NCI-H524 treated with DMSO at 0.1 percent for 48 hours (cell line): ENCODE results near the gene MED22.
"Not testable (repeated sequence)": the region's sequence is repeated elsewhere in the genome, so short reads cannot be mapped to it uniquely, and the experiment has no call there.

Experiments
- DNase-seq: peaks from one replicate; lab custom pipeline; 2025; lab: John Stamatoyannopoulos, UW

Gene MED22

DNA sequence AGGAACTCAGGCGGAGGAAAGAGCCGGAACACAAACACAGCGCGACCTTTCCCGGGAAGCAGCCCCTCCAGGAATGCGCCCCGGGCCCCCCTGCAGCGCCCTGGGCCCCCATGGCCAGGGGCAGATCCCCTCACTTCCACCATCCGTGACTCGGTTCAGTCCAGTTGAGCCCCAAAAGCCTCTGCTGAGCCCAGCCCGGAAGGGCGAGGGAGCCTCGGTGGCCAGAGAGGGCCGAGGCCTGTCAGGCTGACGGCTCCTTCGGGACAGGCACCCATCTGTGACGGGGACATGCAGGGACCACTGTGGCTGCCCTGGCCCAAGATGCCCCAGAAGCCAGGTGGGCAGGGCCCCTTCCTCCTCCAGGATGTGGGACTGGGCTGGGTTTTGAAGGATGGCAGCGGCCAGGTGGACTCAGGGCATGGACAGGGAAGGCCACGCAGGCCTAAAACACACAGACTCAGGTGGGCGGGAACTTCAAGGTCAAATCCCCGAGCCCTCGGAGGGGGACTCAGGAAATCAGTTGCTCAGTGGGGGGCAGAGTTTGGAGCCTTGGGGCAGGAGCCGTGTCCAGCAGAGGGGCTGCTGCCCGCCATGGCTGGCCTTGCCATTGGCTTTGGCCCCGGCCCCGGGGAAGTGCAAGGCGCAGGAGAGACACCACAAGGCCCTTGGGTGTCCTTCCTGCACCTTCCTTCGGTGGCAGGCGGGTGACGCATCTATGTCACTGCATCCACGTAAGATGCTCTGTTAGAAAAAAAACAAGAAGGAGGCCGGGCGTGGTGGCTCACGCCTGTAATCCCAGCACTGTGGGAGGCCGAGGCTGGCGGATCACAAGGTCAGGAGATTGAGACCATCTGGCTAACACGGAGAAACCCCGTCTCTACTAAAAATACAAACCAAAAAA, 43.2 kb downstream of the MED22 start:
- no peak for DNase-seq

DNA sequence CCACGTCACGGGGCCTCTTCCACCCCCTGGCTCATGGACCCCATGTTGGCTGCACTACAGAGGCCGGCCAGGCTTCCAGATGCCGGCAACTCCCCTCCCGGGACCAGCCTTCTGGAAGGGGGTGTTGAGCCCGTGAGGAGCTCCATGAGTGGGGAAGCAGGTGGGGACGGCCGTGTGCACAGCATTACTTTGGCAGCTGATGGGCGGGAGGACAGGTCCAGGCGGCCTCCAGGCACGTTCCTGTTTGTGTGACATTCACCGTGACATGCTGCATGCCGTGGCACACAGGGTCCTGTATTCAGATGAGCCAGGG, 43.8 kb downstream of the MED22 start:
- no peak for DNase-seq

DNA sequence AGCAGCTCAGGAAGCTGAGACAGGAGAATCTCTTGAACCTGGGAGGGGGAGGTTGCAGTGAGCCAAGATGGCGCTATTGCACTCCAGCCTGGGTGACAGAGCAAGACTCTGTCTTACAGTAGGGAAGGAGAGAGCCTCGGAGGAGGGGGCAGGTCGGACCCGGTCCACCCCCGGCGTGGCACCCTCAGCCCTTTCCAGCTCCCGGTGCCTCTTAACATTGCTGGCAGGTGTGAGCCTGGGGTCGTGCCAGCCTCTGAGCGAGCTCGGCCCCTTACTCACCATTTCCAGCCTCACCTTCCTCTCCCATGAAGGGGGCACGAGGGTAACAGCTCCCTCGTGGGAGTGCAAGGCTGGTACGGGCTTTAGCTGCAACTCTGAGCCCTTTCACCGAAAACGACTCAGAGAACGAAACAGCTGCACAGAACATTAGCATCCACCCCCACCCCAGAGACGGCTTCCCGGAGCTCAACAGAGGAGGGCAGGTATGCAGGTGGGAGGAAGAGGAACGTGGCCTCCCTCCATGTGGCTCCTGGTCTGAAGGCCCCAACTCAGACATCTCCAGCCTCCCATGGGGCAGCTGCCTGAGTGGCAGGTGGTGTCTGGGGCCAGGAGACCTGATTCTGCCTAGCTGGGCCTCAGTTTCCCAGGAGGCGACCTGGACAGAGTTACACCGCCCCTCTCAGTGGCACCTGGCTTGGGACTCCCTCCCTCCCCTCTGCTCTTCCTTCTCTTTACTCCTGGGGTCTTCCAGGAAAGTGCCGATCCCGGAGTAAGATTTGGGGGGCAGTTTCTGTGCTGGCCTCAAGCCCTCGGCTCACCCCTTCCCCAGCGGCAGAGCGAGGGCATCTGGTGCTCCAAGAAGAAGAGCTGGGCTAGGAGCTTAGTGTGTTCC, 44.4 kb downstream of the MED22 start:
- no peak for DNase-seq

DNA sequence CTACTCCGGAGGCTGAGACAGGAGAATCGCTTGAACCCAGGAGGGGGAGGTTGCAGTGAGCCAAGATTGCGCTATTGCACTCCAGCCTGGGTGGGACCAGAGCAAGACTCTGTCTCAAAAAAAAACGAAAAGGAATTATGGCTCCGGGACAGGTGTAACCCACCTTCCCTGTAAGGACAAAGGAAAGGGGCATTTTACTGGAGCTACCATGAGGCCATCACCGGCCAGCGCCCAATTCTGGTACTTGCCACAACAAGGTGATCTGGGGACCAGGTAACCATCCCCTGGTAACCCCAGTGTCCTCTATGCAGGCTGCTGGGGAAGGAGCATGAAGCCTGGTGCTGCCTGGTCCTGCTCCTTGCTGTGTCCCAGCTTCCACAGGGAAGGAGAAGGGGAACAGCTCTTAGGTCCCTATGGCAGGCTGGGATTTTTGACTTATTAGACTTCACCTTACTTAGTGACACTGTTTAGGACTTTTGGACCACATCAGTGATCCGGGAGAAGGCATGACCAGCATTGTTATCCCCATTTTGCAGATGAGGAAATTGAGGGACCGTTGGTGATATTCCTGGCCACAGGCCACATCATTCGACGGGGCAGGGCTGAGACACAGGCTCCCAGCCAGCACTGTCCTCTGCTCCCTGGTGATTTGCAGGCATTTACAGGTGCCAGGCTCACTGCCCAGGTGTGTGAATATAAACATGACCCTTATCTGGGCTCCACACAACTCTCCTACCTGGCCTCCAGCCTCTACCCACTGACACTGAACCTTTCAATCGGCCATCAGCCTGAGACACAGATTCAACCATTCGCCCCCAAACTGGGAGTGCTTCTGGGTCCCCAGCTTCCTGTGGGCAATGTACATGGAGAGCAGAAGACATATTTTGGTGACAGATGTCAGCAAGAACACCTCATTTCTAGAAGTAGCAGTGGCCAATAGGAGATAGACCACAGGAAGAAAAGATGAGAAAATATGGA, 46.4 kb downstream of the MED22 start:
- no peak for DNase-seq

DNA sequence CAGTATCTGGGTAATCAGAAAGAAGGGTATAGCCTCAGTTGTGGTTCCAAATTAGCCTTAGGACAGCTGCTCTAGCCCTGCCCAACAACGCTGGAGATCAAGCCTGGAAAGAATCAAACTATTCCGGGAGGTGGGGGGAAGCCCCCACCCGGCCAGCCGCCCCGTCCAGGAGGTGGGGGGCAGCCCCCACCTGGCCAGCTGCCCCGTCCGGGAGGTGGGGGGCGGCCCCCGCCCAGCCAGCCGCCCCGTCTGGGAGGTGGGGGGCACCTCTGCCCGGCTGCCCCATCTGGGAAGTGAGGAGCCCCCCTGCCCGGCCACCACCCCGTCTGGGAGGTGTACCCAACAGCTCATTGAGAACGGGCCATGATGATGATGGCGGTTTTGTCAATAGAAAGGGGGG, 47.9 kb downstream of the MED22 start:
- not testable (repeated sequence) for DNase-seq

DNA sequence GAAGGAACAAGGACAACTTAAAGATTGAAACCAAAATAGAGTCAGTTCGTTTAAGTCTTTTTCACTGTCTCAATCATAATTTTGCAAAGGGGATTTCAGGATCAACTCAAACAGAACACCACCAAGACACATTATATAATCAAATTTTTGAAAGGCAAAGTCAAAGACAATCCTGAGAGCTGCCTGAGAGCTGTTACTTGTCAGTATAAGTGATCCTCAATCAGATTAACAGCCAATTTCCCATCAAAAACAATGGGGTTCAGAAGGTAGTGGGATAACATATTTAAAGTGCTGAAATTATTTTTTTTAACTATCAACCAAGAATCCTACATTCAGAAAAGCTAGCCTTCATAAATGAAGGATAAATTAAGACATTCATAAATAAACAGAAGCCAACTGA, 53.7 kb downstream of the MED22 start:
- no peak for DNase-seq

DNA sequence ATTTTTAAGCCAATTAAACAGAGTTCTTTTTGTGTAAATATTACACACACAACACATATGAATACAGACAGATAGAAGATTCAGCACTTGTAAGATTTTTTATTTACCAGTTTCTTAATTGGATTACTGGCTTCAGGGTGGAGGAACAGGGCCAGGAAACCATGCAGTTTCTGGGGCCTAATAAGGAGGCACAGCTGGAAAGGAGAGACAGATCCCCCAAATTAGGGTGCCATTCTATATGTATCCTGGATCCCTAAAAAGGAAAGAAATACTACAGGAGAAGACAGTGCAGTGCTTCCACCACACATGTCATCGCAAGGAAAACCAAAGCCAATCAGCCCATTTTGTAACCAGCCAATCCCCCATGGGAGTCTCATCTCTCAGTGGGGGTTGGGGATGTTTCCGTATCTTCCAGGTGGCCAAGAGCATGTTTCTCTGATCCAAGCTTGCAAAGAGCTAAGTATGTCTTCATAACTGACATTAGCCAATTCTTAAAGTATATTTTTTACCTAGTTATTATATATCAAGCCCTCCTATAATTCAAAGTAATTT, 57.1 kb downstream of the MED22 start:
- no peak for DNase-seq
